GM21515 (cell line): ENCODE results near the gene TRAPPC11.
"Not testable (repeated sequence)": the region's sequence is repeated elsewhere in the genome, so short reads cannot be mapped to it uniquely, and the experiment has no call there.

Experiments
- ATAC-seq: cut with Tn5 transposase; IDR thresholded peaks from one replicate; pipeline ENCODE4 v1.9.1; 2021; ENCODE audit not compliant: unreplicated experiment

Gene TRAPPC11

GRCh38 chr4:183659029-183659871 lies at the start of gene TRAPPC11, which contains the start of gene RWDD4:
Gene TRAPPC11, plus strand, starts transcription at chr4:183659293. Its CDS starts 4,575 bp downstream, at chr4:183663868.
Gene RWDD4, minus strand, starts transcription at chr4:183659185. Its CDS starts 233 bp downstream, at chr4:183658952.
- peak; percentile 99 for ATAC-seq

GRCh38 chr4:183610033-183610432 lies 49.1 kb upstream of the TRAPPC11 start:
- no peak for ATAC-seq

GRCh38 chr4:183610613-183611012 lies 48.5 kb upstream of the TRAPPC11 start:
- ATAC-seq, result no peak

GRCh38 chr4:183611210-183611830 lies 47.8 kb upstream of the TRAPPC11 start:
- ATAC-seq, result no peak

- no peak for ATAC-seq
Observed at GRCh38 chr4:183612329-183613250, 46.5 kb upstream of the TRAPPC11 start.

GRCh38 chr4:183617075-183617474 lies 42.0 kb upstream of the TRAPPC11 start:
- no peak for ATAC-seq

- ATAC-seq, result no peak
Observed at GRCh38 chr4:183618681-183619080, 40.4 kb upstream of the TRAPPC11 start.

GRCh38 chr4:183620421-183620820 lies 38.7 kb upstream of the TRAPPC11 start:
- no peak for ATAC-seq

- no peak for ATAC-seq
Observed at GRCh38 chr4:183621875-183622274, 37.2 kb upstream of the TRAPPC11 start.

GRCh38 chr4:183624548-183624947 lies 34.5 kb upstream of the TRAPPC11 start:
- no peak for ATAC-seq

- ATAC-seq, result no peak
Observed at GRCh38 chr4:183626168-183626567, 32.9 kb upstream of the TRAPPC11 start.

- ATAC-seq, result not testable (repeated sequence)
Observed at GRCh38 chr4:183627286-183627685, 31.8 kb upstream of the TRAPPC11 start.

GRCh38 chr4:183627979-183628588 lies 31.0 kb upstream of the TRAPPC11 start:
- no peak for ATAC-seq

- ATAC-seq, result no peak
Observed at GRCh38 chr4:183631577-183632198, 27.4 kb upstream of the TRAPPC11 start.

- ATAC-seq, result no peak
Observed at GRCh38 chr4:183632689-183633088, 26.4 kb upstream of the TRAPPC11 start.

GRCh38 chr4:183633476-183634400 lies 25.4 kb upstream of the TRAPPC11 start:
- no peak for ATAC-seq

GRCh38 chr4:183635321-183635720 lies 23.8 kb upstream of the TRAPPC11 start:
- ATAC-seq, result no peak

GRCh38 chr4:183635741-183636140 lies 23.4 kb upstream of the TRAPPC11 start:
- ATAC-seq, result no peak

GRCh38 chr4:183636503-183636902 lies 22.6 kb upstream of the TRAPPC11 start:
- no peak for ATAC-seq
